ENCODE data around the gene PERM1.

Gene PERM1

GRCh38 chr1:967466-968343 lies 14.2 kb downstream of the PERM1 start:
- no peak for TF ChIP-seq CTCF (IDR thresholded peaks at IDR 0.05; ENCODE audit: low read length)
- TF ChIP-seq EZH2 (IDR thresholded peaks at IDR 0.05; ENCODE audit: borderline replicate concordance, low read length): no peak
- Histone ChIP-seq H3K9me3 (ENCODE audit: low read length) (no peaks in the 10 kb centered on the region), H2AFZ (ENCODE audit: low read length) (no peak overlapping the region), H4K20me1 (ENCODE audit: insufficient read depth, low read length) (no peaks in the 10 kb centered on the region), H3K9me2 (ENCODE audit: low read depth, low read length) (no peaks in the 10 kb centered on the region), H3K27ac (ENCODE audit: low read depth, low read length, poor library complexity, severe bottlenecking) (no peak overlapping the region), H3K27me3 (ENCODE audit: insufficient read depth, low read length) (no peaks in the 10 kb centered on the region; the same call in 1 of the 2 replicates), H3K4me2 (ENCODE audit: low read length) (no peak overlapping the region), H3K9ac (ENCODE audit: low read length) (no peak overlapping the region), H3K36me3 (ENCODE audit: insufficient read depth, low read length) (no peaks in the 10 kb centered on the region; the same call in 1 of the 2 replicates), H3F3A (ENCODE audit: insufficient read depth, low read length) (no peaks in the 10 kb centered on the region), H3K79me2 (ENCODE audit: insufficient read depth, low read length) (no peaks in the 10 kb centered on the region), H3K4me1 (ENCODE audit: insufficient read depth, low read length, severe bottlenecking) (peaks cover 14% of the 10 kb centered on the region), H3K4me3 (ENCODE audit: low read depth, low read length, poor library complexity, severe bottlenecking) (no peak overlapping the region)

DNA sequence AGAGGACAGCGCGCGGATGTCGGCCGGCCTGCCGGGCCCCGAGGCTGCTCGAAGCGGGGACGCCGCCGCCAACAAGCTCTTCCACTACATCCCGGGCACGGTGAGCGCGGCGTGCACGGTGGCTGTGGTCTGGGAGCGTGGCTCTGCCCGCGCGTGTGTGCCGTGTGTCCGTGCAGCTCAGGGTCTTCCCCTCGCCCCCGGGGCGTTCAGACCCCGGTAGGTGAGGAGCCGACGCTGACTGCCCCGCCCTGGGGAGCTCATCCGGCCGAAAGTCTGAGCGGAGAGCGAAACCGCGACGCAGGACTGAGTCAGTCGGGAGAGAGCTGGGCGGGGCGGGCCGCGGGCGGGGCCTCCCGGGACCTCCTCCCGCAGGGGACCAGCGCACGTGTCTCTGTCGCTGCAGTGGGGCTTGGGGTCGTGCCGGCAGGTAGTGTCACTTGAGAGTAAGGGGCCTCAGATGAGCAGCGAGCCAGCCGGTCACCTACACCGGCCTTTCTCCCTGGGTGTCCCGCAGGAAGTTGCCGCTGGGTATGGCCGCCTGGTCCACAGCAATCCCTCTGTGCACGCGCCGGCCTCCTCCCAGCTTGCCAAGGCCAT lies 15.1 kb downstream of the PERM1 start:
- peak overlapping the region; percentile 57 for H3K4me3 ChIP-seq (ENCODE audit: low read depth, low read length, poor library complexity, severe bottlenecking)
- H3F3A ChIP-seq (ENCODE audit: insufficient read depth, low read length): no peaks in the 10 kb centered on the region
- H3K9me3 ChIP-seq (ENCODE audit: low read length): no peaks in the 10 kb centered on the region
- H3K9me2 ChIP-seq (ENCODE audit: low read depth, low read length): no peaks in the 10 kb centered on the region
- no peak overlapping the region for H3K27ac ChIP-seq (ENCODE audit: low read depth, low read length, poor library complexity, severe bottlenecking)
- H3K9ac ChIP-seq (ENCODE audit: low read length): peak overlapping the region; percentile 33; the same call in 1 of the 2 replicates
- H3K79me2 ChIP-seq (ENCODE audit: insufficient read depth, low read length): no peaks in the 10 kb centered on the region
- peaks cover 14% of the 10 kb centered on the region for H3K4me1 ChIP-seq (ENCODE audit: insufficient read depth, low read length, severe bottlenecking)
- peak overlapping the region; percentile 76 for H3K4me2 ChIP-seq (ENCODE audit: low read length)
- no peak for TF ChIP-seq EZH2 (IDR thresholded peaks at IDR 0.05; ENCODE audit: borderline replicate concordance, low read length)
- TF ChIP-seq CTCF (IDR thresholded peaks at IDR 0.05; ENCODE audit: low read length): no peak
- H2AFZ ChIP-seq (ENCODE audit: low read length): no peak overlapping the region
- no peaks in the 10 kb centered on the region; the same call in 1 of the 2 replicates for H3K36me3 ChIP-seq (ENCODE audit: insufficient read depth, low read length)
- no peaks in the 10 kb centered on the region for H4K20me1 ChIP-seq (ENCODE audit: insufficient read depth, low read length)
- H3K27me3 ChIP-seq (ENCODE audit: insufficient read depth, low read length): no peaks in the 10 kb centered on the region; the same call in 1 of the 2 replicates

- no peaks in the 10 kb centered on the region for H3F3A ChIP-seq (ENCODE audit: insufficient read depth, low read length)
- H3K4me3 ChIP-seq (ENCODE audit: low read depth, low read length, poor library complexity, severe bottlenecking): peak within 1 kb of the TSS; percentile 57
- no peaks in the 10 kb centered on the region; the same call in 1 of the 2 replicates for H3K27me3 ChIP-seq (ENCODE audit: insufficient read depth, low read length)
- H2AFZ ChIP-seq (ENCODE audit: low read length): no peak within 1 kb of the TSS
- no peaks in the 10 kb centered on the region for H3K79me2 ChIP-seq (ENCODE audit: insufficient read depth, low read length)
- no peaks in the 10 kb centered on the region for H4K20me1 ChIP-seq (ENCODE audit: insufficient read depth, low read length)
- H3K9me3 ChIP-seq (ENCODE audit: low read length): no peaks in the 10 kb centered on the region
- no peaks in the 10 kb centered on the region; the same call in 1 of the 2 replicates for H3K36me3 ChIP-seq (ENCODE audit: insufficient read depth, low read length)
- H3K9me2 ChIP-seq (ENCODE audit: low read depth, low read length): no peaks in the 10 kb centered on the region
- peak within 1 kb of the TSS; percentile 33; the same call in 1 of the 2 replicates for H3K9ac ChIP-seq (ENCODE audit: low read length)
- H3K4me1 ChIP-seq (ENCODE audit: insufficient read depth, low read length, severe bottlenecking): peaks cover 20% of the 10 kb centered on the region
- H3K27ac ChIP-seq (ENCODE audit: low read depth, low read length, poor library complexity, severe bottlenecking): no peak within 1 kb of the TSS
- peak within 1 kb of the TSS; percentile 76 for H3K4me2 ChIP-seq (ENCODE audit: low read length)
- TF ChIP-seq CTCF (IDR thresholded peaks at IDR 0.05; ENCODE audit: low read length): no peak
- no peak for TF ChIP-seq EZH2 (IDR thresholded peaks at IDR 0.05; ENCODE audit: borderline replicate concordance, low read length)
These were observed 15.7 kb downstream of the PERM1 start, which contains the start of gene PLEKHN1 for GRCh38 chr1:966135-966703. Gene PLEKHN1 (plus strand): TSS chr1:966482. CDS start chr1:966532, 50 bp downstream.

Data from OCI-LY1 (cell line).